NCI-H2107 treated with DMSO at 0.1 percent for 48 hours (cell line): ENCODE measurements around the gene HOMER2.
"Not testable (repeated sequence)": the region's sequence is repeated elsewhere in the genome, so short reads cannot be mapped to it uniquely, and the experiment has no call there.

Experiments used
- DNase-seq: peaks from one replicate; lab custom pipeline; 2025; ENCODE audit not compliant: unreplicated experiment; lab: John Stamatoyannopoulos, UW

The HOMER2 gene

DNA sequence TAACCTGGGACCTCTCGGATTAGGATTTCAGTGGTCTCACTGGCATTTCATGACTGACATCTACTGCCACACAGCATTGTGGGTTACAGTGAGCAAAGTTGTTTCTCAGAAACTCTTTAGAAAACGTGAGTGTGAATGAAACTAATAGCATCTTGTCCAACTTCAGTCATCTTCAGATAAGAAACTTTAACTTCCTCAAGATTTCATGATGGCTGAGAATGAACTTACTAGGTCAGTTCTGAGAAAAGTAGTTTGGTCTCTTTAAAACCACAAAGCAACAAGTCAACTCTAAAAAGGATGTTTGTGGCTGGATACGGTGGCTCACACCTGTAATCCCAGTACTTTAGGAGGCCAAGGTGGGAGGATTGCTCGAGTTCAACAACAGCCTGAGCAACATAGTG, 14.2 kb upstream of the HOMER2 start:
- DNase-seq: no peak

DNA sequence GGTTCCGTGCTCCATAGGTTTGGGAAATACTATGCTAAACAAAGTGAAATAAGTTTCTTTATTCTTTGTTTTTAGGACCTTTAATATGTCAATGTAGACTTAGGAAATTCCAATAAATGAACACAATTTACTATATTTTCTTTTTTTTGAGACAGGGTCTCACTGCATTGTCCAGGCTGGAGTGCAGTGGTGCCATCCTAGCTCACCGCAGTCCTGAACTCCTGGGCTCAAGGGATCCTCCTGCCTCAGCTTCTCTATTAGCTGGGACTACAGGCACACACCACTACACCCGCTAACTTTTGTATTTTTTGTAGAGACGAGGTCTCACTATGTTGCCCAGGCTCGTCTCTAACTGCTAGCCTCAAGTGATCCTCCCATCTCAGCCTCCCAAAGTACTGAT, 12.4 kb upstream of the HOMER2 start:
- DNase-seq: no peak

DNA sequence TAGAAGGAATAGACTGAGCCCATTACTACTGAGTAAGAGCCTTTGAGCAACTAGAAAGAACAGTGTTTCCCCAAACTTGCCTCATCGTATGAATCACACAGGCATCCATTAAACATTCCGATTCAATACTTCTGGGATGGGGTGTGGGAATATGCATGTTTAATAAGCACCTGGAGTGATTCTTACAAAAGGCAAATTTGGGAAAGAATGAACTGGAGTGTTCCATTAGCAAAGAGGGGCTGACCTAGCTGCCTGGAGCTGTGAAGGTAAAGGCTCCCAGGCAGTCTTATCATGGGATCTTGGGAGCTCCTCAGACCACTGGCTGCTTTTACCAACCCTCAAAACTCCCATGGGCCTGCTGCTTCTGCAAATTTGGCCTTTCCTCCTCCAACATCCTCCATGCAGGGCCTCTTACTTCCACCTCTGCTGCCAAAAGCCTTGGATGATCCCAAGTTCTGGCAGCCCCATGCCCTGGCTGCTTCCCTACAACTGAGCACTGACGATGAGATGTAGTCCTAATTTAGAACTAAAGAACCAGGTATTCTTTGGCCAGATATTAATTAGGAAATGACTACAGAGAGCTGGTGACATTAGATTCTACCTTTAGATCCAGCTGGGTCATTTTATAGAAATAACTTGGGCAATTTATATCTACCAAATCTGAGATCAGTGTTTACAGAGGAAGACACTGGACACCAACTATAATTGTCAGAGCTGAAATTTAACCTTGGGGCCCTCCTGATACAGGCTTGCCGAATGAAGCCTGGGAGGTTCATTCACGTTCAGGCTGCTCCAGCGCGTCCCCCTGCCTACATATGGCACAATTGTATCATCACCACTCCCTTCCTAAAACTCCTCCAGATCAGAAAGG, 11.2 kb upstream of the HOMER2 start:
- DNase-seq: no peak

DNA sequence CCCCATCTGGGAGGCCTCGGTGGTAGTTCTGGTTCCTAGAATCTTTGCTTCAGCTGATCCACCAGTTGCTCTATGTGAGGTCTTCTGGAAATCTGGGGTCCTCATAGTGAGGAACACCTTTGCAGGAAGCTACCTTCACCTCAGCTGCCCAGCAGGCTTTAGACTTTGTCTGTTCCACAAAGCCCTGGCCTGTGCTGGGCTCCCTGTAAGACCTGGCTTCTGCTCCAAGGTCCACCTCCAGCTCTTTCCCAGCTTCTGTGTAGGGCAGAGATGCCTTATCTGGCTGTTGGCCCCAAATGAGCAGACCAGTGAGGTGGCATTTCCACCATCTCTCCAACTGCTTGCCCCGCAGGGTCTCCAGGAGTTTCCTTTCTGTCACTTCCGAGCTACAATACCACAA, 8.2 kb upstream of the HOMER2 start:
- DNase-seq: no peak

DNA sequence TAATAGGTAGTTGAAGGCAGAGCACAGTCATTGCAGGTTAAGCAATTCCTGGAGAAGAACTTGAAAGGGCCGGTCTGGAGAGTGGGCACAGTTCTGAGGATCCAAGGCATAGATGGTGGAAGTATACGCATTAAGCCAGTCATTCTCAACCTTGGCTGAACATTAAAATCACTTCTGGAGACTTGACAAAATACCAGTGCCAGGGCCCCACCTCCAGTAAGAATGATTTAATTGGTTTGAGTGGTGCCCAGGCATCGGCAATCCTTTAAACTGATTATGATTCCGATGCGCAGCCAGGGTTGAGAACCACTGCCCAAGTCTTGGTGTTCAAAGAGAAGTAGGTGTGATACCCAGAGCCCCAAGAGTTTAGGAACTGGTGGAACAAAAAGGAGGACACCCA, 6.9 kb upstream of the HOMER2 start:
- DNase-seq: no peak

DNA sequence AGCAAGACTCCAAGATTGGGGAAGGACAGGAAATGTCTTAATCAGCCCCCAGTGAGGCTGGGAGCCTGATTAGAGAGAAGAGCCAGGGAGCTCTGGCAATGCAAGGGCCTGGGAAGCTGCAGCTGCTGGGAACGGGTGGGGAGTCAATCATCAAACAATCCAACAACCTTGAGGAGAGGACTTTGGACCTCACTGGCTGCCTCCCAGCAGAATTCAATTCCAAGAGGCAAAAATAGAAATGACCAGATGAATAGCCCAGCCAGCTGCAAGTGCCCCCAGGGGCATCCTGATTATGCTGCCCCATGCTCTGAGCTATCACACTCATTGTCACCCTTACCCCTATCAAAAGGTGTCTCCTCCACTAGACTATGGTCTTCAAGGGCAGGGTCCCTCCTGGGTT, 6.1 kb upstream of the HOMER2 start:
- DNase-seq: no peak

DNA sequence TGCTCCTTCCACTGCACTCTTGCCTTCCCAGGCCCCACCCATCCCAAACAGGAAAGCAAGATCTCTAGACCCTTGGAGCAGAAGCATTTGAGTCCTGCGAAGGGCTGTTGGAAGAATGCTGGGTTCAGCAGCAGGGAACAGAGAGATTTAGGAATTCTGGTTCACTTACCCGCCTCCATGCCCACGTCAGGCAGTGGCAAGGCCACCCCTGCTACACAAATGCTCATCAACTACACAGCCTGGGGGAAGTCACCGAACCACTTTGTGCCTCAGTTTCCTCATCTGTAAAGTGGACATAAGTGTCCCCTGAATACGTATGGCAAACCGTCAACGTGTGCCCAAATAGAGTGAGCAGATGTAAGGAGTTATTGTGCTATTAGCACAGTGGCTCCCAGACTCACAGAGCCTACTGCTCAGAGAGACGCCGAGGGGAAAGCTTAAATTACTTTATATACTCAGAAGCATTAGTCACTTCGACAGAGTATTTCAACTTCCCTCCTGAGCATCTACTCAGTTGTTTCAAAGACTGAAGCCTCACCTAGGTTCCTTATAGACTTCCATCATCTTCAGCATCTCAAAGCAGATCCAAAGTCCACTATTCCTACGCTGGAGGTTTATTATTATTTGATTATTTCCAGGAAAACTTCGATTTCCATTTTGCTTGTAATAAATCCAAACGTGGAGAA, 905 bp downstream of the HOMER2 start:
- no peak for DNase-seq

DNA sequence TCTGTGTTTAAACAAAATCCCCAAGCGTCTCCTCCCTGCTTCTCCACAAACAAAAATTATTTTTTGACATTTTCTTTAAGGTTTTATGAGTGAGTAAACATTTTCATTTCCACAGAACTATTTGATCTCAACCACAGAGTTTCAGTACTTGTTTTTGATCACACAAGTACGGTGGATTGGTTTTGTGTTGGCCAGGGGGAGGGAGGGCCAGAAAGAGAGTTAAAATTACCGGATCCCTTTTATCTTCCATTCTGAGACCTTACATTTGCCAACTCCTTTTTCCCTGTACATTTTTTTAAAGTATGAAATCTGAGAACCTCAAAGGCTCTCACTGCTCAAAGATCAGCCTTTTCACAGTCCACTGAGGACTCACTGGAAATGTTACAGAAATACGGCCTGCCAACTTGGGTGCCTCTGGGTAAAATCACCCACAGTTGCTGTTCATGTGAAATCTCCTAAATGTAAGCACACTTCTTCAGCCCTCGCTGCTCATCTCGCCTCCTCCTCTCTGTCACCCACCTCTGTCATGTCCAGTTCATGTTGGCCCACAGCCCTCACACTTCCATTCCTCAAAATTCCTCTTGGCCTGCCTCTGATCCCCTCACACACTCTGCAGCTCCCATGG, 1.7 kb downstream of the HOMER2 start:
- DNase-seq: peak; percentile 22

DNA sequence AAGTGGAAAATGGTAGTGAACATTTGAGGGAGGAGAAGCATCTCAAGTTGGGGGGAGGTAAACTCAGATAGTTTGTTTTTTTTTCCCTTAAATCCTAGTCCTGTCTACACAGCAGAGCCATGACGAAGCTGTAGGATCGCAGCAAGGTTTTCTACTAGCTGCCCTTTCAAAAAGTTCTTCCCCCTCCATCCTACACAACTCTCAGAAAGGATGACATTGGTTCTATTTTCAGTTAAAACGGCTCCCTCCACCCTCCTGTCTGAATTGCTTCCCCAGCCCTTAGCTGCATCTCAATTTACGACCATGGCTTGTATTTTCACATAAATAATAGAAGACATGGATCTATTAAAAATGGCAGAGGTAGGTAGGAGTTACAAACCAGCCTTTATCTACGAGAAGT, 2.2 kb downstream of the HOMER2 start:
- DNase-seq: no peak

DNA sequence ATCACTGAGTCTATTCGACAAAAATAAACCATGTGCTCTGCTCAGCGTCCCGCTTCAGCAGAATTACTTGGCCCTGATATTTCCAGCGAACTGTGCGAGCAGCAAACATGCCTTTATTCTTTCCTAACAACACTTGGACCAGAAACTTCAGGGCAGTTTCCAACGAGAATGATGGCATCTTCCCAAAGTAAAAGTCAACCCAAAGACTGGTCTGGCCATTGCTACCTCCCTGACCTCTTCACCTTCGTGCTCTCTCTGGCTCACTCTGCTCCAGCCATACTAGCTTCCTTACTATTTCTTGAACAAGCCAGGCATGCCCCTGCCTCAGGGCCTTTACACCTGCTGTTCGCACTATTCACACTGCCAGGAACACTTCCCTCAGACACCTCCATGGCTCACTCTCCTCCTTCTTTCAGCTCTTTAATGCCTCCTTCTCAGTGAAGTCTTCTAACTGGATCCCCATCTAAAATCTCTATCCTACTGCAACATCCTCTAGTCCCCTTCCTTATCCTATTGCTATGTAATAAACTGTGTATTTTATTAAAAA, 6.3 kb downstream of the HOMER2 start:
- DNase-seq: no peak

DNA sequence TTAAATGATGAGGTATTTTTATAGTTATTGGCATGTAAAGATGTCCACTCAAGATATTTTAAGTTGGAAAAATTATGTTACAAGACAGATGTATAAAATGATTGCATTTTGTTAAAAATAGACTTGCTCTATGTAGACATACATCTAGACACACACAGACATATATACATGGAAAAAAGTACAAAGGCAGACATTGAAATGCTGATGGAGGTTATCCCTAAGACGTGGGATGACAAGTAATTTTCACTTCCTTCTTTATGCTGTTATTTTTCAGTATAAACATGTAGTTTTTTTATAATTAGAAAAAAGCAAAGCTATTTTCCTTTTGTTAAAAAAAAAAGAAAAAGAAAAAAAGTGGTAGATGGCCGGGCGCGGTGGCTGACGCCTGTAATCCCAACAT, 7.2 kb downstream of the HOMER2 start:
- no peak for DNase-seq

DNA sequence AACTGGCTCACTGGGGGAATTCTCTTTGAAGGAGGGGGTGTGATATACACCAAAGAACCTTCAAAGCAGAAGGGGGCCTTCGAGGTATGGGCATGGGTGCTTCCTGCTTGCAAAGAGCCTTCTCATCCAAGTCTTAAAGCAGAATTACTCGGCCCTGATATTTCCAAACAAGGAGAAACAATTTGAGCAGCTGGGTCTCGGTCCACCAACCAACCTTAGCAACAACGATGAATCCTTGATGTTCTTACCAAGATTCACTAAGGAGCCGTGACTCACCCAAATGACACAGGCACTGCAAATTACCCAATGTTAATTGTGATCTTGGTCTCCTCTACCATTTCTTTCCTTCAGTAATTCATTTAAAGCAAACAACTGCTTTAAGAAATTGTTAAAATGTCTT, 7.7 kb downstream of the HOMER2 start:
- no peak for DNase-seq

DNA sequence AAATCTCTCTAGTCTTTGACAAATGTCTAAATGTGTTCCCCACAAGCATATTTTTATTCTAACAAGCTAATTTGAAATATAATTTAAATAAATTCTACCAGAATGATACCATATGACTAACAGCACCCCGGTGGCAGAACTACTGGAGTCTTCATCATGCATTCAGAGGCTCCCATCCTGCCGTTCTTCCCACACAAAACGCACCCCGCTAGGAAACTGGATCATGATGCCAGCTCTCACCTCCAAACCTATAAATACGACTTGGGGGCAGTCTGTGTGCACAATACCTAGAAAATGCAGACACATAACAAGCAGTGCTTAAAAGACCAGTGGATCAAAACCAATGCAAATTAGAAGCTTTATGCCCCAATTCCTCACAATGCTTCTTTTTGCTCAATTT, 8.5 kb downstream of the HOMER2 start:
- DNase-seq: no peak

DNA sequence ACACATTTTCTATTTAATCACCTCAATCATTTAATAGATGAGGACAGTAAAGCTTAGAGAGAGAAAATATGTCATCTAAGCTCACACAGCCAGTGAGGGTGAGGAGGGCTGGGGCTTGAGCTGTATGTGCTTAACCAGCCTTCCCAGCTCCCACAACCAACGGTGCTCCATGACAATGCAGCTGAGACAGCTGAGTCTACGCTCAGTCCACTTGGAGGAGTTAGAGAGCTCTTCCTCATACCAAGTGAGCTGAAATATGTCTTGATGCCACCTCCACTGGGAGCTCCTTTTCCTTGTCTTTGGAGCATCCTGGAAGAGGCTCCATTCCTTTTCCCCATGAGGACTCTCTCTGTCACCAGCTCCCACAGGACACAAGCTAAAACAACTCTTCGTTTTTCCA, 9.3 kb downstream of the HOMER2 start:
- no peak for DNase-seq

DNA sequence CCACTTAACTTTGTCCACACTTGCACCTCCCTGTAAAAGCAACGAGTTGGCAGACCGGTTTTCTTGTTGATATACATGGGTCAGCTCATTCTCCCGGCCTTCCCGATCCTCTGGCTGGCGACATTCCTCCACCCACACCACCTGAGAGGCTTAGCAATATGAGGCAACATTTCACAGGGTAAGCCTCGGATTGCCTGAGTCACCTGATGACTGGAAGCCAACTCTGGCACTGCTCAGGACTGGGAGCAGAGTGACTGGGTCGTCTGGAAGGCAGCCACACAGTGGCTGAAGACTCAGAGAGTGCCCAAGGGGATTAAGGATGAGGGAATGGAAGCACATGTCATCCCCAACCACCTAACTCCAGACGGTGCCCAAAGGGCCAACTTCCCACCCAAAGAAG, 9.8 kb downstream of the HOMER2 start:
- DNase-seq: no peak

DNA sequence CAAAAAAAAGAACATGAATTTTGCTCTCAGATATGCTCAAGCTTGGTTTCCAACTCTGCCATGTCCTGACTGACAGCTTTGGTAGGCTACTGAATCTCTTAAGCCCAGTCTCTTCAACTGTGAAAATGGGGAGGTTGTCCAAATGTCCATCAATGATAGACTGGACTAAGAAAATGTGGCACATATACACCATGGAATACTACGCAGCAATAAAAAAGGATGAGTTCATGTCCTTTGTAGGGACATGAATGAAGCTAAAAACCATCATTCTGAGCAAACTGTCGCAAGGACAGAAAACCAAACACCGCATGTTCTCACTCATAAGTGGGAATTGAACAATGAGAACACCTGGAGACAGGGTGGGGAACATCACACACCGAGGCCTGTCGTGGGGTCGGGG, 12.8 kb downstream of the HOMER2 start:
- DNase-seq: not testable (repeated sequence)

DNA sequence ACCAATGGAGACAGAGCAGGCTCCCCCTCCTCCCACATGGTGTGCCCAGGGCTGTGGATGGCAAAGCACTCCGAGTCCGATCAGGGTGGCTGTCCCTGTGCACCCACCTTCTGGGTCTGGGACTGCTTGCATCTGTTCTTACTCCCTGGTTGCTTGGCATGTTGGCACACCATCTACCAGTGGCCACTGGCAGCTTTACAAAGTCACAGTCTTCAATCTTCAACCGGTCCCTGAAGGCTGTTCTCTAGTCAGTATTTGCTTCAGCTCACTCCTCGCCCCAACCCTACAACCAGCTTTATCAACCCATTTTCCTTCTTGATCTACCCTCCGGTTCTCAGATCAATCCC, 14.8 kb downstream of the HOMER2 start:
- no peak for DNase-seq

DNA sequence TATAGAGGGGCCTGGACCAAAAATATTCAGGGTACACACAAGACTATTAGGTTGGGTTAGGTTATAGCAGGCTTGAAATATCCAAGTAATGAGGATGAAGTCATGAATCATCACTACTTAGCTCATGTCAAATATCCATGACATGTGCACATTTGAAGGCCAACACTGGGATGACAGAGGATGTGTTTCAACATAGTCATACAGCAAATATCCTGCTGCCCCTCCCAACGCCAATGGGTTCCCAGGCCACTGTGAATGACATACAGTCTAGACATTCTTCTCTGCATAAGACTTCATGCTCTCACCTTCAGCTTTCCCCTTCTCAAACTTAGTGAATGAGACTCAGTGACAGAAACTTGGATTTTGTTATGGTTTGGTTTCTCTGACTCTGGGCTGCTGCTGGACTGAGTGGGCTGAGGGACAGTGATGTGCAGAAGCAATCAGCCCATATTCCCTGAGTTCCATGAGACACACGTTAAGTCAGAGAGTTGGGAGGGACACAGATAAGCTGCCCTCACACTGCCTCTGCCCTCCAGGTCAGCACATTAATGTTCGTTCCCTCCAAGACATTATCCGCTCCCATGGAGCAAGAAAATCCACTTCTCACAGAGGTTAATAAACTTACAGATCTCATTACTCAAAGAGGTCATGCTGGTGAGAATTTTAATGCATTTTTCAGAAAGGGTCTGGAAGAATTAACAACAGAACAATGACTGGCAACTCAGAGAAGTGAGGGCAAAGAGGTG, 15.4 kb downstream of the HOMER2 start:
- no peak for DNase-seq

DNA sequence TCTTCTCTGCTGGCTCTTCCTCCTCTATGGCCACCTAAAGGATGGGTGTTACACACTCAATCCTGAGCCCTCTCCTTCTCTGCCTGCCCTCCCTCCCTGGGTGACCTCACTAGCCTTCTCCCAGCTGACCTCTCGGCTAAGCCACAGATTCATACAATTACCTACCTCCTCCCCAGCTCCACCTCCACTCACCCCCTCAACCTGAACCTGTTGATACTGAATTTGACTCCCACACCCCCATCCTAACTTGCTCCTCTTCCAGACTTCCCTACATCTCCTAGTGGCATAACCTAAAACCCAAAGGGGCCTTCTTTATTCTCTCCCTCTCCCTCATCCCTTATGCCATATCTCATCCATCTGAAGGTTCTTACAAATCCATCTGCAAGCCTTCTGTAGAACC, 17.1 kb downstream of the HOMER2 start:
- no peak for DNase-seq

DNA sequence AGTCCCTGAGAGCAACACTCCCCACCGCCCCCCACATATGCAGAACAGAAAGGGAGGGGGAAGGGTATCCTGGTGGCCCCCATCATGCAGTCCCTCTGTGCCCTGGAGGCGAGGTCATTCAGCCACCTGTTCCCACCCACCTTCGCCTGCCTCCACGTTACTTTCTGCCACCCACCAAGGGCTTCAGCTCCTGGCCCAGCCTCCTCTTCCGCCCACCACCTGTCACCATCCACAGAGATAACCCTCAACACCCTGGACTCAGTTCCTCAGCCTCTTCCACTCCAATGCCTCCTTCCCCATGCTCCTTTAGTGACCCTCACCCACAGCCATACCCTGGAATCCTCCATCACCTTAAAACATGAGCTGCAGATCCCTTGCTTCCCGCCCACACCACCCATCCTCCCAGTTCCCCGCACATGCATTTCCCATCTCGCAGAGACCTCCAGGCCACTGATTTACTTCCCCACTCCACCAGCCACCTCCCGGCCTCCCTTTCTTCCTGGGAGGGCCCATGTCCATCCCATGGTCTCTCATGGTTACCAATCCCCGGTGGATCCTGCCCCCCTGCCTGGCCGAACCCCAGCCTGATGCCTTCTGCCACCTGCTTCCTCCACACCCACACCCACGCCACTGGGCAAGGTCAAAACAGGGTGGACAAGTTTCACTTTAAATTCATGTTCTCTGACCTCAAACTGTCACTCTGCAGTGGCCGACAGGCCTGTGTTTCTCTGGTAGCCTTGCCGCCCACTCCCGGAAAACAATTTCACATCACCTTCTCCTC, 18.2 kb downstream of the HOMER2 start:
- DNase-seq: no peak

DNA sequence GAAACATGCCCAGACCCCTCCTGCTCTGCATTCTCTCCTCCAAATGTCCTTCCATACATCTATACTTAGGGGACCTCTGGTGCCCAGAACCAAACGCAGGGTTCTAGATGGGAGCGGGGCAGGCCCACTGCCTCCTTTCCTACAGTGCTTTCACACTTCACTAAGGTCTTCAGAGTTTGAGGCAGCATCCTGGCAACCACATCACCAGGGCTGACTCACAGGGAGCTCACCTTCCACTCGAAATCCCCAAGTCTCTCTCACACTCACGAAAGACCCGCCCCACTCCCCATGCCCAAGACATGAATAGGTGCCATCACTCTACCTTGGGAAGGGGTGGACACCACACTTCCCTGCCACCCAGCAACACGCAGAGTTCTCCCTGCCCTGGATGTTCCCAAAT, 18.9 kb downstream of the HOMER2 start:
- DNase-seq: no peak
